Stimulated activated CD8-positive, alpha-beta memory T cell treated with anti-CD3 and anti-CD28 coated beads, Interleukin-7, amount 100 ng/mL, for 1 hour (primary cell): ENCODE data around the gene TSPAN19.
"Not testable (repeated sequence)": the region's sequence is repeated elsewhere in the genome, so short reads cannot be mapped to it uniquely, and the experiment has no call there.

Experiments
- DNase-seq, 2 donors: peaks; one replicate each; pipeline ENCODE4 v3.0.0-alpha.2; 2020; ENCODE audit warnings: low read depth in 2 of 2

TSPAN19 gene

DNA sequence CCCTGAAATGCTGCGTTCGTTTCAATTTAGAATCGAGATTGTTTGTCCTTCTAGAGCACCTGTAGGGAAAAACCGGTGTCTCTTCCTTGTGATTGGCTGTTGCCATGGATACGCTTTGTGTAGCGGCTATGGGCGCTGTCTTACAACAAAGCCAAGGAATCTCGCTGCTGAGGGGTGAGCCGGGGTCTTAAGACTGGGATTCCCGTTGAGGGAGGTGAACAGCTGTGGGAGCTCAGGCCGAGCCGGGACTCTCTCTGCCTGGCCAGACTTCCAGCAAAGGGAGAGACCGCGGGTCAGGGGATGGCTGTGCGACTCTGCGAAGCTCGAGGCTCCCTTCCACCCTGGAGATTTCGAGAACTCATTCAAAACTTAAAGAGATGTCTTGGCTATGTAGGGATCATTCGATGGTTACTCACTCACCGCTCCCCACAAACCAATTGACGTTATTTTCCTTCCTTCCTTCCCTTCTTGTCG is at the start of gene TSPAN19, which contains the start of gene LRRIQ1:
Gene TSPAN19 (minus strand): TSS at position 44 of the 474 bp plus-strand sequence. CDS start 6,331 bp downstream, outside the sequence.
Gene LRRIQ1 (plus strand): TSS at position 118 of the 474 bp plus-strand sequence. CDS start 1,826 bp downstream, outside the sequence.
- DNase-seq, result no peak

DNA sequence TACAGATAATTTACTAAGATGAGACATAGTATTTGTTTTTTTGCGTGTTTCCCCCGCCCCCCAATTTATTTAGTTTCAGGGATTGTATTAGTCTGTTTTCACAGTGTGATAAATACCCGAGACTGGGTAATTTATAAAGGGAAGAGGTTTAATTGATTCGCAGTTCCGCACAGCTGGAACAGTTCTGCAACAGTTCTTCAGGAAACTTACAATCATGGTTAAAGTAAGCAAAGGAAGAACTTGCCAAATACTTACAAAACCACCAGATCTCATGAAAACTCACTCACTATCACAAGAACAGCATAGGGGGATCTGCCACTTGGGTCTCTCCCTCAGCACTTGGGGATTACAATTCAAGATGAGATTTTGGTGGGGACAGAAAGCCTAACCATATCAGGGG is 49.0 kb upstream of the TSPAN19 start:
- no peak for DNase-seq

DNA sequence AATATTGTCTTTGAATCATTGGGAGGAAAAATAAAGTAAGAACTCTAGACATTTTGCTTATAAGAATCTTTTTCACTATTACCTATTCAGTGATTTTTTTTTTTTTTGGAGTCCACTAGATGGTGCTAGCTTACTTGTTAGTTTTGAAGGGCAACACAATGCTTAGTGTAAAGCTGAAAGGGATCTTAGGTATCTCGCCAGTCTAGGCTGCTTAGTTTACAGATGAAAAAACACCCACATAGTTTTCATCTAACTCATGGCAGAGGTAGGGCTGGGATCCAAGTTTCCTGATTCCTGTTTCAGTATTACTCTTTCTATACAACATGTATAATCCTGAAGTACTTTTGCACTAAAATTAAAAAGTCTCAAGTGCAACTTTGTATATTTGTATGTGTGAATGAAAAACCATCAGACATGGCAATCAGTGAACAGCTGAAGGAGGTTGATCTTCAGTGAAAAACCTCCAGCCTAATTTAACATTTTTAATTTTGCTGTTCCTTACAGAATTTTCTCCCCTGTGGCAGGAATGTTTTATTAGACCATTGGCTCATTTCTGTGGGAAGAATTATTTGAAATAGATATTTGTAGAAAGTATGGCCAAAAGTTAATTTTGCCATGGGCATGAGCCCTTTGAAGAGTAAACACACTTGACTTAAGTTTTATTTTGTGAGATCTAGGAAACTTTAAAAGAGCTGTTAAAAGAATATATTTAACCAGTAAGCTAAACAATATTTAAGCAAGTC is 40.8 kb upstream of the TSPAN19 start:
- DNase-seq, result no peak

- DNase-seq, result no peak
Observed at GRCh38 chr12:85072826-85073225, 36.7 kb upstream of the TSPAN19 start.

DNA sequence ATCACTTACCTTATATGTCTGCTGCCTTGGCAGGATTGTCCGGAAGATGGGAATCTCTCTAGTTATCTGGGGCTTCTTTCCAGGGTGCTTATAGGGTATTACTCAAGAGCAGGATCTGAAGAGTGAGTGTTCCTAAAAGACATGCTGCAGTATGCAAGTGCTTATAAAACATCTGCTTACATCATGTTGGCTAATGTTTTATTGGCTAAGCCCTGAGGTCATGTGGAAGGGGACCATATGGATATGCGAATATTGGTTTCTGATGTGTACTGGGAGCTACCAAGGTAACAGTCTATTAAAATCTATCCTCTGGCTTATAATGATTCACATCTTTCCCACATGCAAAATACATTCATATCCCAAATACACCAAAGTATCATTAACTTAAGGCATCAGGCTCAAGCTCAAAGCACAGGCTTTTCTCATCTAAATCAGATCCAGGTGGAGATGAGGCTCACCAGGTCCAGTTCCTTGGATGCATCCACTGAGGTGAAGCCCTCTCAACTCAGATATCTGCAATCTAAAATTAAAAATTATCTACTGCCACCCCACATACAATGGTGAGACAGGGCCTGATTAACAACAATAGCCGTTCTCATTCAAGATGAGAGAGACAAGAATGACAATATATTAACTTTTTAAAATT is 29.9 kb upstream of the TSPAN19 start:
- DNase-seq, result no peak

GRCh38 chr12:85060916-85061315 is 24.8 kb upstream of the TSPAN19 start:
- DNase-seq, result no peak

DNA sequence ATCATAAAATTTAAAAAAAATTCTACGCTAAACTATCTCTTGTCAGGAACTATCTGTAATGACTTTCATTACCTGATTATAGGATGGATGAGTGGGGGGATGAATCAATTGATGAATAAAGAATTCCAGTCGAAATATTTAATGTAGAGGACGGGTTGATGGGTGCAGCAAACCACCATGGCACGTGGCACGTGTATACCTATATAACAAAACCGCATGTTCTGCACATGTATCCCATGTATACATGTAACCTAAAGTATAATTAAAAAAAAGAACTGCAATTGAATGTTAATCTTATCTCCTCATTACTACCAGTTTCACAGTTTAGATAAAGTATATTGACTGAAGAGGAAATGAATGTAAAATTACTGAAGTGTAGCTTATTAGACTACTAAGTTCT is 23.5 kb upstream of the TSPAN19 start:
- DNase-seq, result no peak

- DNase-seq, result no peak
Observed at GRCh38 chr12:85058339-85058738, 22.3 kb upstream of the TSPAN19 start.

DNA sequence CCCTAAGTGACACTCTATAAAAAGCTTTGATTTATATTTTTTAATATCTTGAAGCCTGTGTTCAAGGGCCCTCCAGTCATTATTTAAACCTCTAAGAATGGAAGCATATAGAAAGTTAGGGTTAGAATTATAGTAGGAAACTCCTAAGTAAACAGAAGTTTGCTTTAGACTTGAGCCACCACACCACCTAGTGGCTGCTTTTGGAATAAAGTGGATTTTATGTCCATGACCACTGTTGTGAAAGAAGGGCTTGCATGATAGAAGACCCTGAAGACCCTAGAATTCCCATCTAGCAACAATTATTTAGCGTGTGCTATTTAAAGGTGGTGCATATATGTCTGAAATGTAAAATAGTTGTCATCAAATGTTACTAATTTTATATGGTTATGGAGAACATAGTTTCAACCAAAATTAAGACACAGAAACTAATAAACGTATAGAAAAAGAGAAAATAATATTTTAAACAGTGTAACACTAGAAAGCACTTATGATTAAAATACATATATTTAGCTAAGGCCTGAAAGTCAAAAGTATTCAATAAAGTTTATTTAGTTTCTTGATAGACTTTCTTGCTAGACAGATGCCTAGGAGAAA is 21.4 kb upstream of the TSPAN19 start:
- DNase-seq, result no peak

GRCh38 chr12:85043829-85044228 is 7.8 kb upstream of the TSPAN19 start:
- DNase-seq, result no peak

DNA sequence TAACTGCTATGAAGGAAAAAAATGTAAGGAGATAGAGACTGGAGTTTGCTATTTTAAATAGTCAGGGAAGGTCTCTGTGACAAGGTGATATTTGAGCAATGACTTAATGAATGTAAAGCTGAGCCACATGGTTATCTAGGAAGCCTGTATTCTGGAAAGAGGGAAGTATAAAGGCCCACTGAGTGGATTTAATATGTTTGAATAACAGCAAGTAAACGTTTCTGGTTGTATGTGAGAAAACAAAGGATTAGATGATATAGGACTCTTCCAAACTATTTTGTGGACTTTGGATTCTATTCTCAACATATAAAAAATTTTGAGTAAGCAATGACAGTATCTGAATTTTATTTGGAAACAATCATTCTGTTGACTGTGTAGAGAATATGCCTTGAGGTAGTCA is 5.3 kb upstream of the TSPAN19 start:
- no peak for DNase-seq

DNA sequence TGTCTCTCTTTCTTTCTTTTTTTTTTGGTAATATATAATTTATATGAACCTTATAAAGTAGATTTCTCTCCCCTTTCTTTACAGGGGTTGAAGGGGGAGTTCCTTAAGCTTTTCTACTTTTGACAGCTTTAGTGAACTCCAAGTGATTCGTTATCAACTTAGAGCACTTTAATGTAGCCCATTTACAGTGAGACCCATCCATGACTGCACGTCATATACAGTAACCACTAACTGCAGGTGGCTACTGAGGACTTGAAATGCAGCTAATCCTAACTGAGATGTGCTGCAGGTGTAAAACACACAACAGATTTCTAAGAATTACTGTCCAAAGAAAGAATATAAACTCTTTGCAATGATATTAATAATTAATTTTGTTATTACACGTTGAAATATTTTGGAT is 656 bp upstream of the TSPAN19 start:
- no peak for DNase-seq

DNA sequence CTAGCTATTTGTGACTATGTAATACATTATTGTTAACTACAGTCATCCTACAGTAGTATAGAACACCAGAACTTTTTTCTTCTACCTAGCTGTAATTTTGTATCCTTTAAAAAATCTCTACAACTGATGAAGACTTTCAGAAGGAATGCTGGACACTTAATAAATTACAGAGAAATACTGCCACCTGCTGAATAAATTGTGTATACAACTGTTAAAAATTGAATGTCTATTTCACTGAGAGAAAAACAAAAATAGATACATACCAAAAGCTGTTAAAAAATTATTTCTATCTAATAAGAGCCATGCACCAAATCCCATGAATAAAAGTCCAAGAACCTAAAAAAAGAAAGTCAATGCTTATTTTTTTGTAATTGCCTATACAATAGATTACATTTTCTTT is 6.6 kb downstream of the TSPAN19 start:
- no peak for DNase-seq

GRCh38 chr12:85018098-85018497 is 18.0 kb downstream of the TSPAN19 start:
- DNase-seq, result no peak

GRCh38 chr12:85017618-85018017 is 18.5 kb downstream of the TSPAN19 start:
- no peak for DNase-seq

- DNase-seq, result no peak
Observed at GRCh38 chr12:85017133-85017532, 18.9 kb downstream of the TSPAN19 start.

DNA sequence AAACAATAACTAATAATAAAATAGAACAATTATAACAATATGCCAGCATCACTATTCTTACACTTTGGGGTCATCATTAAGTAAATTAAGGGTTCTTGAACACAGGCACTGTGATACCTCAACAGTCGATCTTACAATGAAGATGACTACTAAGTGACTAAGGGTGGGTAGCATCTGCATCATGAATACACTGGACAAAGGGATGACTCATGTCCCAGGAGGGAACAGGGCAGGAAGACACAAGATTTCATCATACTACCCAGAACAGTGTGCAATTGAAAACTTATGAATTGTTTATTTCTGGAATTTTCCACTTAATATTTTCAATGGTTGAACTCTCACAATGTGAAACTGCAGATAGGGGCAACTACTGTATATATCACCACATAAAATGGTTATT is 19.7 kb downstream of the TSPAN19 start:
- DNase-seq, result no peak

DNA sequence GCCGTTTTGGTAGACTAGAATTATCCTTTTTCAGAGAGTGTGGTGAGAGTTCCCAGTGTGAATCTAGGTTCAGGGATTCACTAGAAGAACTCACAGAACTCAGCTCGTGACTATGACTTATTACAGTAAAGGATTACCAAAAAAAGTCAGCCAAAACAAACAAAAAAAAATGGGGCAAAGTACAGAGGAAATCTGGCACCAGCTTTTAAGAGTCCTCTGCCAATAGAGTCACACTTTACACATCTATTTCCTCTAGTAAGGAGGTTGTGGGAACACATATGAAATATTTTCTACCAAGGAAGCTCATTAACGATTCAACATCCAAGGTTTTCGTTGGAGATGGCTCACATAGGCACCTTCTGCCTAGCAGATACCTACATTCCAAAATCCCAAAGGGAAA is 28.2 kb downstream of the TSPAN19 start:
- DNase-seq, result no peak

- no peak for DNase-seq
Observed at GRCh38 chr12:85006206-85006605, 29.9 kb downstream of the TSPAN19 start.

DNA sequence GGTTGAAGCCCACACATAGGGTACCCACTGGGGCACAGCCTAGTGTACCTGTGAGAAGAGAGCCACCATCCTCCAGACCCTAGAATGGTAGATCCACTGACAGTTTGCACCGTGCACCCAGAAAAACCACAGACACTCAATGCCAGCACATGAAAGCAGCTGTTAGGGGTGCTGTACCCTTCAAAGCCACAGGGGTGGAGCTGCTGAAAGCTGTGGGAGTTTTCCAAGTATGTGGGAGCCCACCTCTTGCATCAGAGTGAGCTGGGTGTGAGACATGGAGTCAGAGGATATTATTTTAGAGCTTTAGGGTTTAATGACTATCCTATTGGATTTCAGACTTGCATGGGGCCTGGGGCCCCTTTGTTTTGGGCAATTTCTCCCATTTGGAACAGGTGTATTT is 30.5 kb downstream of the TSPAN19 start:
- no peak for DNase-seq

GRCh38 chr12:85005047-85005446 is 31.0 kb downstream of the TSPAN19 start:
- DNase-seq, result not testable (repeated sequence)

DNA sequence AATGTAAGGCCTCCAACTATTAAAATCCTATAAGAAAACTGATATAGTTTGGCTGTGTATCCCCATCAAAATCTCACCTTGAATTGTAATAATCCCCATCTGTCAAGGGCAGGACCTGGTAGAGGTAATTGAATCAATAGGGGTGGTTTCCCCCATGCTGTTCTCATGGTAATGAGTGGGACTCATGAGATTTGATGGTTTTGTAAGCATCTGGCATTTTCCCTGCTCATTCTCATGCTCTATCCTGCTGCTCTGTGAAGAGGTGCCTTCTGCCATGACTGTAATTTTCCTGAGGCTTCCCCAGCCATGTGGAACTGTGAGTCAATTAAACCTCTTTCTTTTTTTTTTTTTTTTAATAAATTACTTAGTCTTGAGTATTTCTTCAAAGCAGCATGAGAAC is 31.9 kb downstream of the TSPAN19 start:
- DNase-seq, result no peak

DNA sequence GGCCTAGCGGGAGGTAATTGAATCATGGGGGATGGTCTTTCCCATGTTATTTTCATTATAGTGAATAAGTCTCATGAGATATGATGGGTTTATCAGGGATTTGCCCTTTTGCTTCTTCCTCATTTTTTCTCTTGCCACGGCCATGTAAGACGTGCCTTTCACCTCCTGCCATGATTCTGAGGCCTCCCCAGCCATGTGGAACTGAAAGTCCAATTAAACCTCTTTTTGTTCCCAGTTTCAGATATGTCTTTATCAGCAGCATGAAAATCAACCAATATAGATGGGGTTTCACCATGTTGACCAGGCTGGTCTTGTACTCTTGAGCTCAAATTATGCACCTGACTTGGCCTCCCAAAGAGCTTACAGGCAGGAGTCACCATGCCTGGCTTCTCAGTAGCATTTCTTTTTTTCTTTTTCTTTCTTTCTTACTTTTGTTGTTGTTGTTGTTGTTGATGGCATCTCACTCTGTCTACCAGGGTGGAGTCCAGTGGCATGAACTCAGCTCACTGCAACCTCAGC is 33.2 kb downstream of the TSPAN19 start:
- no peak for DNase-seq
